Measurements from ENCODE around the gene VCY1B.
"Not testable (repeated sequence)": the region's sequence is repeated elsewhere in the genome, so short reads cannot be mapped to it uniquely, and the experiment has no call there.

VCY1B gene

GRCh38 chrY:14055927-14056326 lies at the start of gene VCY1B:
VCY1B (plus strand) TSS chrY:14056227; CDS start chrY:14056290, 63 bp downstream.
- not testable (repeated sequence) for DNase-seq

- DNase-seq = not testable (repeated sequence)
These were observed 44.1 kb upstream of the VCY1B start for GRCh38 chrY:14011916-14012315.

DNA sequence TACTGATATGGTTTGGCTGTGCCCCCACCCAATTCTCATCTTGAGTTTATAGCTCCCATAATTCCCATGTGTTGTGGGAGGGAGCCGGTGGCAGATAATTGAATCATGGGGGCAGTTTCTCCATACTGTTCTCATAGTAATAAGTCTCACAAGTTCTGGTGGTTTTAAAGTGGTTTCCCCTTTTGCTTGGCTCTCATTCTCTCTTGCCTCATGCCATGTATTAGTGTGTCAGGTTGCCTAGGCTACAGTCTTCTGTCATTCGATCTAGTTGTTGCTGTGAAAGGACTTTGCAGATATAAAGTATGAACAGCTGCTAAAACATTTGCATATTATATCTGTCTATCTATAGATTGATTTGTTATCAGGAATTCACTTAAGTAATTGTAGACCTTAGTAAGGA lies 25.6 kb upstream of the VCY1B start:
- DNase-seq = not testable (repeated sequence)

DNA sequence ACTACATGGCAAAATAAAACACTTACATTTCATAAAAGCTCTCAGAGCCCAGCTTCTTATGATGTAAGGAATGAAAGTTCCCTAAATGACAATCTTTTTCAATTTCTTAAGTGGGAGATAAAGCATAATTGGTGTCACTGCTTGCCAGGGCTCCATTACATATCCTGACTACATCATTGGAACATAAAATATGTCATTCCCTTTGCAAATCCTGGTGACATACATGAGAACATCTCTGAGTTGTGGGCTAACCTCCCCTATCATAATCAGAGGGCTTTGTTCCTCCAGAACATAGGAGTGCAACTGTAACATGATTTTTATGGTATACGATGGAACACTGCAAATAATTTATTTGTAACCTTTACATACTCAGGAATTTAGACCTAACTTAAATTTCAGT lies 29.9 kb downstream of the VCY1B start:
- DNase-seq = no peak
